ENCODE results near the gene SPATA1.
A peak's percentile ranks its signal among the peaks of the same experiment; 100 is the strongest.
"Not testable (repeated sequence)": the region's sequence is repeated elsewhere in the genome, so short reads cannot be mapped to it uniquely, and the experiment has no call there.

Gene SPATA1

GRCh38 chr1:84506002-84506728 lies at the start of gene SPATA1, which contains the start of gene GNG5:
TSS of gene SPATA1 (plus strand) at chr1:84506386. CDS start at chr1:84516360, 9,974 bp downstream.
TSS of gene GNG5 (minus strand) at chr1:84506581. CDS start at chr1:84506091, 490 bp downstream.
- peak; percentile 96 for DNase-seq (ENCODE audit: low spot score)

GRCh38 chr1:84462118-84462517 lies 44.1 kb upstream of the SPATA1 start:
- DNase-seq (ENCODE audit: low spot score): no peak

GRCh38 chr1:84467298-84467697 lies 38.9 kb upstream of the SPATA1 start:
- DNase-seq (ENCODE audit: low spot score): peak; percentile 77

- no peak for DNase-seq (ENCODE audit: low spot score)
Observed at GRCh38 chr1:84476225-84476624, 30.0 kb upstream of the SPATA1 start.

GRCh38 chr1:84478876-84479868 lies 27.0 kb upstream of the SPATA1 start, which contains the start of gene RPF1:
TSS of gene RPF1 (plus strand) at chr1:84479266. CDS start at chr1:84479282, 16 bp downstream.
- DNase-seq (ENCODE audit: low spot score): peak; percentile 82

GRCh38 chr1:84479998-84480397 lies 26.2 kb upstream of the SPATA1 start:
- no peak for DNase-seq (ENCODE audit: low spot score)

GRCh38 chr1:84480650-84481049 lies 25.5 kb upstream of the SPATA1 start:
- DNase-seq (ENCODE audit: low spot score): no peak

GRCh38 chr1:84481317-84481716 lies 24.9 kb upstream of the SPATA1 start:
- no peak for DNase-seq (ENCODE audit: low spot score)

GRCh38 chr1:84488107-84488506 lies 18.1 kb upstream of the SPATA1 start:
- no peak for DNase-seq (ENCODE audit: low spot score)

- DNase-seq (ENCODE audit: low spot score): no peak
Observed at GRCh38 chr1:84489766-84490165, 16.4 kb upstream of the SPATA1 start.

GRCh38 chr1:84492726-84493125 lies 13.5 kb upstream of the SPATA1 start:
- DNase-seq (ENCODE audit: low spot score): no peak

GRCh38 chr1:84493747-84494146 lies 12.4 kb upstream of the SPATA1 start:
- DNase-seq (ENCODE audit: low spot score): no peak

- no peak for DNase-seq (ENCODE audit: low spot score)
Observed at GRCh38 chr1:84496498-84496897, 9.7 kb upstream of the SPATA1 start.

GRCh38 chr1:84497631-84498275 lies 8.4 kb upstream of the SPATA1 start:
- DNase-seq (ENCODE audit: low spot score): no peak

- no peak for DNase-seq (ENCODE audit: low spot score)
Observed at GRCh38 chr1:84502927-84503326, 3.3 kb upstream of the SPATA1 start.

GRCh38 chr1:84504580-84505492 lies 1.4 kb upstream of the SPATA1 start:
- no peak for DNase-seq (ENCODE audit: low spot score)

GRCh38 chr1:84505493-84506001 lies 639 bp upstream of the SPATA1 start:
- peak; percentile 50 for DNase-seq (ENCODE audit: low spot score)

GRCh38 chr1:84506729-84507453 lies 705 bp downstream of the SPATA1 start:
- no peak for DNase-seq (ENCODE audit: low spot score)

- DNase-seq (ENCODE audit: low spot score): not testable (repeated sequence)
Observed at GRCh38 chr1:84507887-84508286, 1.7 kb downstream of the SPATA1 start.

- DNase-seq (ENCODE audit: low spot score): no peak
Observed at GRCh38 chr1:84508510-84508909, 2.3 kb downstream of the SPATA1 start.

All from putamen (tissue), 1 donor.